HG03159 (cell line): Measurements from ENCODE around the gene ALAS2.
"Not testable (repeated sequence)": the region's sequence is repeated elsewhere in the genome, so short reads cannot be mapped to it uniquely, and the experiment has no call there.

Experiments
- ATAC-seq: cut with Tn5 transposase; IDR thresholded peaks from one replicate; pipeline ENCODE4 v1.9.1; 2021; ENCODE audit warnings: mild to moderate bottlenecking, moderate library complexity; ENCODE audit not compliant: unreplicated experiment

ALAS2 gene

DNA sequence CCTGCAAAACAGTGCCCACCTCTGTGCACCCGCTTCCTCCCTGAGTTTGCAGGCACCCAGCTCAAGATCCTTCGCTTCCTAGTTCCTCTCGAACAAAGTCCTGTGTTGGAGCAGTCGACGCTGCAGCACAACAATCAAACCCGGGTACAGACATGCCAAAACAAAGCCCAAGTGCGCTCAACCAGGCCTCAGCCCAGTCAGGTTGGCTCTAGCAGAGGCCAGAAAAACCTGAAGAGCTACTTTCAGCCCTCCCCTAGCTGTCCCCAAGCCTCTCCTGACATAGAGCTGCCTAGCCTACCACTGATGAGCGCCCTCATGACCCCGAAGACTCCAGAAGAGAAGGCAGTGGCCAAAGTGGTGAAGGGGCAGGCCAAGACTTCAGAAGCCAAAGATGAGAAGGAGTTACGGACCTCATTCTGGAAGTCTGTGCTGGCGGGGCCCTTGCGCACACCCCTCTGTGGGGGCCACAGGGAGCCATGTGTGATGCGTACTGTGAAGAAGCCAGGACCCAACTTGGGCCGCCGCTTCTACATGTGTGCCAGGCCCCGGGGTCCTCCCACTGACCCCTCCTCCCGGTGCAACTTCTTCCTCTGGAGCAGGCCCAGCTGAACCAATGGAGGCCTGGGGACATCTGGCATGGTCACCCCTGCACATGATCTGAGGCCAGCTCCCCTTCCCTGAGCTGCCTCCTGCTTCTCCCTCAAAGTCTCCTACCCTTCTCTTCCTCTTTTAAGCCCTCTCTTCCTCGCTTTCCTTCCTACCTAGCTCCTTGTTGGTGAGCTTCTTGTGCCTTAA lies 23.8 kb downstream of the ALAS2 start:
- ATAC-seq = no peak

- no peak for ATAC-seq
Observed at GRCh38 chrX:55005256-55005655, 25.5 kb downstream of the ALAS2 start.

GRCh38 chrX:55004231-55004630 lies 26.5 kb downstream of the ALAS2 start:
- no peak for ATAC-seq

GRCh38 chrX:54999717-55000598 lies 30.8 kb downstream of the ALAS2 start, which contains the start of gene APEX2:
APEX2 (plus strand) TSS chrX:55000363; CDS start chrX:55000423, 60 bp downstream.
- peak; percentile 92 for ATAC-seq

DNA sequence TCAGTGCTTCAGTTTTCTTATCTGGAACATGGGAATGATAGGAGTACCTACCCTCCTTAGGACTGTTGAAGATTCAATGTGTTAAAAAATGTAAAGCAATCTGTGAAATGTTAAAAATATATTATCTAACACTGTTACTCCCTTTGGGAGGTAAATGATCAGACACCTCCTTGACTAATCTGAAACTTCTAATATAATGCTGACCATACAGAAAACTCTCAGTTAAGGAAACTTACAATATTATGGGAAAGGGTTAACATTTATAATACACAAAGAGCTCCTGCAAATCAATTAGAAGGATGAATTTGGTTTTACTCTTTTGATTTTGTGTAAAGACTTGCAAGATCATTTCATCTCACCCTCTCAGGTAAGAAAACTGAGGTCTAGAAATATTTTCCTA lies 35.2 kb downstream of the ALAS2 start:
- no peak for ATAC-seq

- ATAC-seq = no peak
Observed at GRCh38 chrX:54994668-54995351, 36.0 kb downstream of the ALAS2 start.

DNA sequence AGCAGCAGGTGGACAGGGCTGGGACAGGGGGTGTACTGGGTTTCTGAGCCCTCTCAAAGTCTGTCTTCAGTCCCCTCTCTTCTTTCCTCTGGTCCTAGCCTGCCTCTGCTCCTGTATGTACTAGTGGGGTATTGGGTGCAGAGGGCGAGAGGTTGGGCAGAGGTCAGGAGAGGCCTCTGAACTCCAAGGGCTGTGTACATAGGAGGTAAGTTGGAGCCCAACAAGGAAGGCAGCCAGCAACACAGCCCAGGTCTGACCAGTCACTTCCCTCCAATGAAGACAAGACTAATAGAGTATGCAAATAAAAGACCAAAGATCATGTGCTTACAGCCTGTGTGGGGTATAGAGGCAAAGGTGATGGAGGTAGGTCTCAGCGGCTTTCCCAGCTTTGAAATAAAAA lies 36.7 kb downstream of the ALAS2 start, which contains the start of gene PFKFB1:
PFKFB1 (minus strand) TSS at position 90 of the 400 bp plus-strand sequence. CDS start 181 bp downstream, outside the sequence.
- no peak for ATAC-seq

GRCh38 chrX:54992911-54993622 lies 37.7 kb downstream of the ALAS2 start:
- ATAC-seq = no peak

GRCh38 chrX:54991706-54992105 lies 39.1 kb downstream of the ALAS2 start:
- no peak for ATAC-seq

DNA sequence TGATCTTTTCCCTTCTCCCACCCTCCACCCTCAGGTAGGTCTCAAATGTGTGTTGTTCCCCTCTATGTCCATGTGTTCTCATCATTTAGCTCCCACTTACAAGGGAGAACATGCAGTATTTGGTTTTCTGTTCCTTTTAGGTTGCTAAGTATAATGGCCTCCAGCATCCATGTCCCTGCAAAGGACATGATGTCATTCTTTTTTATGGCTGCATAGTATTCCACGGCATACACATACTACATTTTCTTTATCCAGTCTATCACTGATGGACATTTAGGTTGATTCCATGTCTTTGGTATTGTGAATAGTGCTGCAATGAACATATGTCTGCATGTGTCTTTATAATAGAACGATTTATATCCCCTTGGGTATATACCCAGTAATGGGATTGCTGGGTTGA lies 47.5 kb downstream of the ALAS2 start:
- ATAC-seq = not testable (repeated sequence)

GRCh38 chrX:54980334-54980733 lies 50.4 kb downstream of the ALAS2 start:
- ATAC-seq = no peak

GRCh38 chrX:54979432-54979831 lies 51.3 kb downstream of the ALAS2 start:
- ATAC-seq = no peak

DNA sequence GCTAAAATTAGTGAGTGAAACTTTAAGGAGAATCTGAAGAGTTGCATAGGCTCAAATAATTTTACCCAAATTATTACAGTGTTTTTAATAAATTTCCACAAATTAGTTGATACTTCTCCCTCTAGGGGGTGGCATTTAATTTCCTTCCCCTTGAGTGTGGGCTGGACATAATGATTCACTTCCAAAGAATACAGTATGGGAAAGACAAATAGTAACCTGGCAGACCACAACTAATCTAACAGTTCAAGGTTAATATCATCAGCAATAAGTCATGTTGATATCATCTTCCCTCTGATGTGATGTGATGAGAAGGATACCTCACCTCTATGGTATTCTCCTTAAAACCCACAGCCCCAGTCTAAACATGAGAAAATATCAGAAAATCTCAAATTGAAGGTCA lies 52.3 kb downstream of the ALAS2 start:
- ATAC-seq = no peak

DNA sequence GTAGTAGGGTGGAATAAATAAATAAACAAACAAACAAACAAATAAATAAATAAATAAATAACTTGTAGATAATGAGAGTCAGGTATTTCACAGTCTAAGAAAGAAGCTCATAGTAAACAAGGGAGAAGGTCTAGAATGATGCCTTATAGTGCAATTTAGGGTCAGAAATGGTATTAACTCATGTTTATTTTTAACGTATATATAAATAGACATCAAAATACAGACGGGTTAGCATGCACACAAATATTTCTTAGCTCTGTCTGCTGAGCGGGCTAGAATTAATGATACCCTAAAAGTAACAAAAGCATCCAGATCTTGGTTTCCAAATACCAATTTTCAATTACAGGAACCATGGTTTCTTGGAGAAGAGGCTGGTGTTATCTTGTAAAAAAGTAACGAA lies 53.4 kb downstream of the ALAS2 start:
- no peak for ATAC-seq

GRCh38 chrX:54964766-54965497 lies 65.8 kb downstream of the ALAS2 start:
- ATAC-seq = no peak

GRCh38 chrX:54961750-54962149 lies 69.0 kb downstream of the ALAS2 start:
- ATAC-seq = no peak
